NCI-H1092 (cell line): ENCODE measurements around the gene PDXDC1.
"Not testable (repeated sequence)": the region's sequence is repeated elsewhere in the genome, so short reads cannot be mapped to it uniquely, and the experiment has no call there.

Source experiments
- DNase-seq: peaks from one replicate; lab custom pipeline; 2025; lab: John Stamatoyannopoulos, UW

PDXDC1 gene

GRCh38 chr16:14971621-14972228 is 3.1 kb upstream of the PDXDC1 start:
- not testable (repeated sequence) for DNase-seq

GRCh38 chr16:14973785-14974322 is 972 bp upstream of the PDXDC1 start:
- not testable (repeated sequence) for DNase-seq

GRCh38 chr16:14974331-14974655 is 533 bp upstream of the PDXDC1 start:
- DNase-seq, result not testable (repeated sequence)

- not testable (repeated sequence) for DNase-seq
These were observed 780 bp downstream of the PDXDC1 start for GRCh38 chr16:14975418-14976194.

- DNase-seq, result not testable (repeated sequence)
These were observed 2.3 kb downstream of the PDXDC1 start for GRCh38 chr16:14976971-14977736.

GRCh38 chr16:14978281-14978680 is 3.5 kb downstream of the PDXDC1 start:
- DNase-seq, result not testable (repeated sequence)

- not testable (repeated sequence) for DNase-seq
These were observed 4.1 kb downstream of the PDXDC1 start for GRCh38 chr16:14978908-14979307.

GRCh38 chr16:14981234-14981633 is 6.4 kb downstream of the PDXDC1 start:
- not testable (repeated sequence) for DNase-seq

- DNase-seq, result not testable (repeated sequence)
These were observed 7.7 kb downstream of the PDXDC1 start for GRCh38 chr16:14982521-14982920.

GRCh38 chr16:14988092-14988491 is 13.3 kb downstream of the PDXDC1 start:
- not testable (repeated sequence) for DNase-seq

GRCh38 chr16:14988661-14989191 is 13.9 kb downstream of the PDXDC1 start:
- not testable (repeated sequence) for DNase-seq

- DNase-seq, result not testable (repeated sequence)
These were observed 14.8 kb downstream of the PDXDC1 start for GRCh38 chr16:14989291-14990281.

- DNase-seq, result not testable (repeated sequence)
These were observed 18.7 kb downstream of the PDXDC1 start for GRCh38 chr16:14993277-14994151.

GRCh38 chr16:14996702-14997101 is 21.9 kb downstream of the PDXDC1 start:
- DNase-seq, result not testable (repeated sequence)

- DNase-seq, result not testable (repeated sequence)
These were observed 23.5 kb downstream of the PDXDC1 start for GRCh38 chr16:14998300-14998699.

- not testable (repeated sequence) for DNase-seq
These were observed 25.0 kb downstream of the PDXDC1 start for GRCh38 chr16:14999845-15000244.

- not testable (repeated sequence) for DNase-seq
These were observed 27.6 kb downstream of the PDXDC1 start for GRCh38 chr16:15002448-15002847.

GRCh38 chr16:15005357-15006132 is 30.7 kb downstream of the PDXDC1 start:
- not testable (repeated sequence) for DNase-seq

- not testable (repeated sequence) for DNase-seq
These were observed 33.8 kb downstream of the PDXDC1 start for GRCh38 chr16:15008647-15009046.
